Right ventricle myocardium superior (tissue), 1 donor: ENCODE results near the gene NOL3. TPM values are rescaled to one million over a fixed set of nuclear protein-coding genes. Genes with fewer than 3 reads are reported as not detected.

Experiments
- ATAC-seq: fragments of 200-7000 bp; cut with Tn5 transposase; one replicate; pipeline ENCODE4 v1.9.1; 2020; ENCODE audit warnings: mild to moderate bottlenecking; ENCODE audit not compliant: poor library complexity
- DNase-seq: peaks from one replicate; pipeline ENCODE4 v3.0.0-alpha.2; 2020
- intact Hi-C: fragments of 100-400 bp; cut with DNase I; formaldehyde crosslinking; loops from one replicate; pipeline ENCODE4 v1.11.2; 2022
- total RNA-seq: library from RNA; stranded (reverse); fragmentation: NEBNext Ultra II Directional; extraction: Animal tissue kit (Norgen Biotek cat#: 25700); gene quantifications from one replicate; pipeline ENCODE4 v1.2.1, GENCODE V29; 2021
- donor health status: DM: no; HTN: yes; CAD: no; lungs with severe emphysema.

The NOL3 gene
- total RNA-seq, 1 donor from 2014 or later = 105 TPM

- intact Hi-C loops = loop anchor here (2.0 kb wide), 1 partner anchor 207 kb away; no protein-coding TSS in a partner anchor
- peak; percentile 95 for DNase-seq
- ATAC-seq = peak; percentile 94
These were observed 13.5 kb downstream of the NOL3 start, which contains the start of gene MATCAP1 for GRCh38 chr16:67183627-67184452. Gene MATCAP1, minus strand, starts transcription at chr16:67183963. Its CDS starts 3,353 bp downstream, at chr16:67180610.

- intact Hi-C loops = loop anchor here (2.0 kb wide), 1 partner anchor 208 kb away; no protein-coding TSS in a partner anchor
- peak; percentile 29 for ATAC-seq
These were observed 14.2 kb downstream of the NOL3 start for GRCh38 chr16:67184453-67184994.

GRCh38 chr16:67184995-67185650 is 14.8 kb downstream of the NOL3 start:
- intact Hi-C loops = loop anchor here (2.0 kb wide), 1 partner anchor 208 kb away; no protein-coding TSS in a partner anchor
- peak; percentile 95 for DNase-seq
- ATAC-seq = peak; percentile 60

More at GRCh38 chr16:67184453-67184994, 14.2 kb downstream of the NOL3 start:
- no peak for DNase-seq

- DNase-seq = no peak
- ATAC-seq = no peak
- intact Hi-C loops = loop anchor here (2.0 kb wide), 1 partner anchor 209 kb away; no protein-coding TSS in a partner anchor
These were observed 15.4 kb downstream of the NOL3 start for GRCh38 chr16:67185651-67186134.

- DNase-seq (no peak), ATAC-seq (no peak)
- intact Hi-C loops = no loop called here
These were observed 16.2 kb downstream of the NOL3 start for GRCh38 chr16:67186550-67186950.

GRCh38 chr16:67187175-67187890 is 17.0 kb downstream of the NOL3 start:
- ATAC-seq = no peak
- intact Hi-C loops = no loop called here
- no peak for DNase-seq

- ATAC-seq (no peak), DNase-seq (no peak)
- intact Hi-C loops = no loop called here
These were observed 18.0 kb downstream of the NOL3 start for GRCh38 chr16:67188323-67188722.

- intact Hi-C loops = no loop called here
- DNase-seq (no peak), ATAC-seq (no peak)
These were observed 18.5 kb downstream of the NOL3 start for GRCh38 chr16:67188798-67189197.

GRCh38 chr16:67190041-67190440 is 19.7 kb downstream of the NOL3 start, which contains the start of gene EXOC3L1:
Gene EXOC3L1, minus strand, starts transcription at chr16:67190136. Its CDS starts 460 bp downstream, at chr16:67189676.
- DNase-seq (no peak), ATAC-seq (no peak)
- intact Hi-C loops = loop anchor here (2.0 kb wide), 1 partner anchor 33 kb away; no protein-coding TSS in a partner anchor

- DNase-seq = no peak
- intact Hi-C loops = loop anchor here (2.0 kb wide), 1 partner anchor 34 kb away; no protein-coding TSS in a partner anchor
- ATAC-seq = no peak
These were observed 20.4 kb downstream of the NOL3 start for GRCh38 chr16:67190448-67191399.

GRCh38 chr16:67191411-67191994 is 21.2 kb downstream of the NOL3 start:
- intact Hi-C loops = loop anchor here (2.0 kb wide), 1 partner anchor 35 kb away; no protein-coding TSS in a partner anchor
- DNase-seq (no peak), ATAC-seq (no peak)

- intact Hi-C loops = loop anchor here (2.0 kb wide), 1 partner anchor 35 kb away; no protein-coding TSS in a partner anchor
- ATAC-seq = peak; percentile 97
- peak; percentile 94 for DNase-seq
These were observed 21.8 kb downstream of the NOL3 start, which contains the start of gene E2F4 for GRCh38 chr16:67191995-67192681. Gene E2F4, plus strand, starts transcription at chr16:67192155. Its CDS starts 73 bp downstream, at chr16:67192228.

GRCh38 chr16:67192781-67193361 is 22.5 kb downstream of the NOL3 start:
- no peak for ATAC-seq
- no peak for DNase-seq
- intact Hi-C loops = no loop called here

GRCh38 chr16:67193536-67193935 is 23.2 kb downstream of the NOL3 start:
- ATAC-seq (no peak), DNase-seq (no peak)
- intact Hi-C loops = no loop called here

- no peak for DNase-seq
These were observed 23.9 kb downstream of the NOL3 start for GRCh38 chr16:67194260-67194659.

GRCh38 chr16:67195676-67196075 is 25.3 kb downstream of the NOL3 start:
- ATAC-seq (no peak), DNase-seq (no peak)
- intact Hi-C loops = no loop called here

More at GRCh38 chr16:67194260-67194659, 23.9 kb downstream of the NOL3 start:
- no peak for ATAC-seq
- intact Hi-C loops = no loop called here
